ENCODE results near the gene MAZ.
"Not testable (repeated sequence)": the region's sequence is repeated elsewhere in the genome, so short reads cannot be mapped to it uniquely, and the experiment has no call there.

- TF ChIP-seq POLR2A (IDR thresholded peaks at IDR 0.05; ENCODE audit: low read length); GATA1 (IDR thresholded peaks at IDR 0.05; ENCODE audit: low read depth, low read length): not testable (repeated sequence)
Observed at GRCh38 chr16:29757086-29757485, 49.2 kb upstream of the MAZ start.

All from erythroblast (primary cell).